Measurements from ENCODE around the gene REX1BD.

REX1BD gene

GRCh38 chr19:18586306-18586705 is 2.3 kb upstream of the REX1BD start:
- TF ChIP-seq TAF1 (IDR thresholded peaks at IDR 0.05; ENCODE audit: borderline replicate concordance, insufficient read depth, low read length) (no peak), POLR2AphosphoS5 (IDR thresholded peaks at IDR 0.05; ENCODE audit: low read depth, low read length) (no peak), FOXP2 (optimal IDR thresholded peaks at IDR 0.05; ENCODE audit: borderline replicate concordance, extremely low read depth, extremely low read length, insufficient read depth) (no peak), SIN3A (IDR thresholded peaks at IDR 0.05; ENCODE audit: borderline replicate concordance, insufficient read depth, low read length) (no peak), REST (IDR thresholded peaks at IDR 0.05; ENCODE audit: insufficient read depth in 1 of 2, low read depth in 2 of 2, low read length in 2 of 2) (no peak)

GRCh38 chr19:18587561-18587960 is 1.0 kb upstream of the REX1BD start:
- no peak for TF ChIP-seq POLR2AphosphoS5 (IDR thresholded peaks at IDR 0.05; ENCODE audit: low read depth, low read length)
- no peak for TF ChIP-seq REST (IDR thresholded peaks at IDR 0.05; ENCODE audit: insufficient read depth in 1 of 2, low read depth in 2 of 2, low read length in 2 of 2)
- TF ChIP-seq SIN3A (IDR thresholded peaks at IDR 0.05; ENCODE audit: borderline replicate concordance, insufficient read depth, low read length): no peak
- TF ChIP-seq FOXP2 (optimal IDR thresholded peaks at IDR 0.05; ENCODE audit: borderline replicate concordance, extremely low read depth, extremely low read length, insufficient read depth): no peak
- no peak for TF ChIP-seq TAF1 (IDR thresholded peaks at IDR 0.05; ENCODE audit: borderline replicate concordance, insufficient read depth, low read length)

- TF ChIP-seq FOXP2 (optimal IDR thresholded peaks at IDR 0.05; ENCODE audit: borderline replicate concordance, extremely low read depth, extremely low read length, insufficient read depth): no peak
- no peak for TF ChIP-seq SIN3A (IDR thresholded peaks at IDR 0.05; ENCODE audit: borderline replicate concordance, insufficient read depth, low read length)
These were observed 512 bp upstream of the REX1BD start for GRCh38 chr19:18587962-18588610.

- TF ChIP-seq FOXP2 (optimal IDR thresholded peaks at IDR 0.05; ENCODE audit: borderline replicate concordance, extremely low read depth, extremely low read length, insufficient read depth) (no peak), REST (IDR thresholded peaks at IDR 0.05; ENCODE audit: insufficient read depth in 1 of 2, low read depth in 2 of 2, low read length in 2 of 2) (no peak), SIN3A (IDR thresholded peaks at IDR 0.05; ENCODE audit: borderline replicate concordance, insufficient read depth, low read length) (no peak), POLR2AphosphoS5 (IDR thresholded peaks at IDR 0.05; ENCODE audit: low read depth, low read length) (no peak; the same call in 1 of the 2 replicates), TAF1 (IDR thresholded peaks at IDR 0.05; ENCODE audit: borderline replicate concordance, insufficient read depth, low read length) (no peak)
These were observed 1.0 kb downstream of the REX1BD start for GRCh38 chr19:18589380-18590272.

- TF ChIP-seq FOXP2 (optimal IDR thresholded peaks at IDR 0.05; ENCODE audit: borderline replicate concordance, extremely low read depth, extremely low read length, insufficient read depth): peak; percentile 64
- TF ChIP-seq REST (IDR thresholded peaks at IDR 0.05; ENCODE audit: insufficient read depth in 1 of 2, low read depth in 2 of 2, low read length in 2 of 2): no peak
These were observed 2.0 kb downstream of the REX1BD start for GRCh38 chr19:18590273-18591272.

Measured in PFSK-1 (cell line).